ENCODE results near the gene ANXA6.
A peak's percentile ranks its signal among the peaks of the same experiment; 100 is the strongest.

Gene ANXA6

DNA sequence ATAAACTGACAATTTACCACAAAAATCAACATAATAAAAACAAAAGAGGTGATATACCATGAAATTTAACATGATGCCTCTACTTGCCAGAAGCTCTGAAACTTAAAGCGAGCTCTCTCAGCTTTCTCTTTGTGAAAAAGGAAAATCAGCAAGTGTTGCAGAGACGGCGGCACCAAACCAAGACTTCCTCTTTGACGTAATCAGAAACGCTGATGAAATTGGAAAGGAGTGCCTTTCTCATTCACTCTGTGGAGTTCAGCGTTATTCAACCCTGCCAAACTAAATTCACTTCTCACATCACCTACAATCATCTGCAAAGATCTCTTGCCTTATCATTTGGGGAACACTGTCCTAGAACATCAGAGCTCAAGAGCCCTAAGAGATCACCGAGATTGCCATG, 32.2 kb downstream of the ANXA6 start:
- DNase-seq: no peak

DNA sequence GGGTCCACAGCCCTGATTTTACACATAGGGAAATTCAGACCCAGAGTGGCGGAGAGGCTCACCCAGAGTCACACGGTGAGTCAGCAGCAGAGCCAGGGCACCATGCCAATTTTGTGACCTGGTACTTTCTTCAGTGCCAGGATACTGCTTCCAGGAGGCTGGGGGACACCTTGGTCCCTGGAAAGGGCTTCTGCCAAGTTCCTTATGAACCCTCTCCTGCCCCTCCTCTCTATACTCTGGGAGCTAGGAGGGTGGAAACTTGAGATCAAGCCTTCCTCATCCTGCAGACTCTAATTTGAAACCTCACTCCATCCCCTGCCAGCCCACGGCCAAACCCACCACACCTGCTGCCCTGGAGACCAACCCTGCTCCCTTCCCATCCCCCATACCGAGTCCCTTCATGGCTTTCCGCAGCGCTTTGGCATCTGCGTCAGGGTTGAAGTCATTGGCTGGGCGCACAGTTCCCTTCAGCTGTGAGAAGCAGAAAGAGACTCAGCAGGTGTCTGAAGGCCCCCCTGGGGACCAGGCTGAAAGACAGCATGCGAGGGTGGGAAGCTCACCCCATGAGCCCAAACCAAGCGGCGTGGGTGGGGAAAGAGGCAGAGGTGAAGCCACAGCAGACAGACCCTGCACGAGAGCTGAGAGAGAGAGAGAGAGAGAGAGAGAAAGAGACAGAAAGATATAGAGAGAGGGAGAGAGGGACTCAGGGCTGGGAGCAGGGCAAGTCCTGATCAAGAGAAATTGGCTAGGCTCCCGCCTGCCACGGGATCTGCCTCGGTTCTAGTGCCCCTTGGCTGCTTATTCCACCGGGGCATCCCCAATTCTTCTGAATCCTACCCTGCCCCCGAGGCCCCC, 33.5 kb downstream of the ANXA6 start:
- DNase-seq: no peak

GRCh38 chr5:151122828-151123227, 34.8 kb downstream of the ANXA6 start:
- no peak for DNase-seq

- no peak for DNase-seq
Measured at GRCh38 chr5:151121665-151122064, 35.9 kb downstream of the ANXA6 start.

DNA sequence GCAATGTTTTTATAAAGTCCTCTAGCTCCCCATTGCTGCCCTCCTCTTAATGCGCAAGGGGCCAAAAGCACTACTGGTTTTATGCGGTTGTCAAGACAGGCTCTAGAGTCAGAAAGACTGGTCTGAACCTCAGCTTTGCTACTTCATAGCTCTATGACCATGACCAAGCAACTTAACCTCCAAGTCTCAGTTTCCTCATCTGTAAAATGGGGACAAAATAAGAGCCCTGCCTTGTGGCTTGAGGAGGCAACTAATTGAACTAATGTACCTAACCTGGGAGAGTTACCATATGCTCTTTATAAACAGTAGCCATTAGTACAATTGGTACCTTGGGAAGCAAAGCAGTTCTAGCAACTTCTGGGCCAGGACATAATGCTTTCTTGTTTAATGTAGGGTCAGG, 36.5 kb downstream of the ANXA6 start:
- DNase-seq: no peak

DNA sequence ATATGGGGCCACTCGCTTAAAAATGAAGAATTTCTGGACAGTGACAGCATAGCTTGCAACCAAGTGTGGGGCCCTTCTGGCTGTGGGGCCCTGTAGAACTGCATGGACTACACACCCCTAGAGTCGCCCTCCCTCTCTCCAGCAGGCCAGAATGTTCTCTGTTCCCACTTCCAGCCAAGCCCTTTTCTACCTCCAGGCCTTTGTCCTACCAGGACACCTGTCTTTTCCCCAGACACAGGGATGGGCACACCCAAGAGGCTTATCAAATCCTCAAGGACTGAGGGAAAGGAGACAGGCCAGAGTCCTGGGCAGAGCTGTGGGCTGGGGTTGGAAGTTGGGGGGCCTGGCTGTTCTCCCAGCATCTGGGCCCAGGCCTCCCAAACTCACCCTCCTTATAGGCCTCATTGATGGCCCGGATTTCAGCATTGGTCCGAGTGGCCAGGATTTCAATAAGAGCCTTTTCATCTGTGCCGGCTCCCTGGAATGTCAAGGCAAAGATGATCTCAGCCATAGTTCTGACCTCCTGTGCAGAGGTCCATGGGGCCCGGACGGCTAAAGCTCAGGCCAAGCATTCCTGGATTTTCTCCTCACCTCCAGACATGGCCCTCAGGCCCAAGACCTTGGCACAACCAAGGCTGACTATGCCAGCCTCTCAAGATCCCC, 38.5 kb downstream of the ANXA6 start:
- DNase-seq: no peak

DNA sequence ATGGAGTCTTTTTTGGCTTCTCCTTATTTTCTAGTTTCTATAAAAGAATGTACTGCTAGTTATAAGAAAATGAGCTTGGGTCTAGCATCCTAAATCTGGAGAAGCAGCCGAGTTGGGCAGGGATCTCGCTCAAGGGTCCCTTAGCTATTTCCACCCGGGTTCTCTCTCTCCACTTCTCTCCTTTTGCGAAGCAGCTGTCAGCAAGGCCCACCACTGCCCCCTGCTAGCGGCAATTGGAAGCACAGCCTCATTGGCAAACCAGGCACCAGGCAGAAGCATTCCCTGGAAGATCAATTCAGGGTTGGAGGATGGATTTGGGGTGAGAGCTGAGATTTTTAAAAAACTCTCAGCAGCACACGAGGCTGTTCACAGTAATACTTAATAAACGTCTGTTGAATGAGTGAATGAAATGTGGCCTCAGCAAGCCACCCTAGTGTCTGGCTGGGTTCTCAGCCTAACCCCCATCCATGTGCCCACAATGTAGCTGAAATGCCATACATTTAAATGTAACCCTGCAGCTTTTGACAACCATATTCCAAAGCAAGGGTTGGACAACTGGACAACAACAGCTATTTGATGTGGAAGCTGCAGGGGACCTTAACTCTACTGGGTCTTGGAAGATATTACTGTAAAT, 42.2 kb downstream of the ANXA6 start:
- peak; percentile 62 for DNase-seq

GRCh38 chr5:151113651-151114050, 43.9 kb downstream of the ANXA6 start:
- DNase-seq: no peak

GRCh38 chr5:151110992-151111391, 46.6 kb downstream of the ANXA6 start:
- DNase-seq: no peak

DNA sequence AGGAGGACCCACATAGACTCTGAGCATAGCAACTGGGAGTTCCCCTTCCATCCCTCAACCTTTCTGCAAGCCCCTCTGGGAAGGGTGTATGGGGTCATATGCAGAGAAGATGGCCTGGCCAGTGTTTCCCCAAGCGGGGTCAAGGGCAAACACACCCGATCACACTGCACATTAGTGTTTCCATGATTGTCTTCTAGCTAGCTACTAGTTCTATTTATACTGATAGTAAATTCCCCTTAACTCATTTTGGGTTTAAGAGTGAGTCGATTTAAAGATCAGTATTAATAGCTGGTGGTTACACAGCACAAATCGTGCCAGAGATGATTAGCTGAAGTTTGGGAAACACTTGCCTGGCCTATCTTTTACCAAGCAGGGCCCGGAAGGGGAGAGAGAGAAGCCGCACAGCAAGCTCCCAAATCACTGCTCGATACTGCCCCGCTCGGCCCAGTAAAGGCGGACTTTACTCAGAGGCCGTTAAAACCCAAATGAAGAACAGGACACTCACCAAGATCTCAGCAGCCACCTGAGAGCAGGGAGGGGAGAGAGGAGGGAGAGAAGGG, 47.4 kb downstream of the ANXA6 start:
- DNase-seq: no peak

- DNase-seq: no peak
Measured at GRCh38 chr5:151108566-151108965, 49.0 kb downstream of the ANXA6 start.

DNA sequence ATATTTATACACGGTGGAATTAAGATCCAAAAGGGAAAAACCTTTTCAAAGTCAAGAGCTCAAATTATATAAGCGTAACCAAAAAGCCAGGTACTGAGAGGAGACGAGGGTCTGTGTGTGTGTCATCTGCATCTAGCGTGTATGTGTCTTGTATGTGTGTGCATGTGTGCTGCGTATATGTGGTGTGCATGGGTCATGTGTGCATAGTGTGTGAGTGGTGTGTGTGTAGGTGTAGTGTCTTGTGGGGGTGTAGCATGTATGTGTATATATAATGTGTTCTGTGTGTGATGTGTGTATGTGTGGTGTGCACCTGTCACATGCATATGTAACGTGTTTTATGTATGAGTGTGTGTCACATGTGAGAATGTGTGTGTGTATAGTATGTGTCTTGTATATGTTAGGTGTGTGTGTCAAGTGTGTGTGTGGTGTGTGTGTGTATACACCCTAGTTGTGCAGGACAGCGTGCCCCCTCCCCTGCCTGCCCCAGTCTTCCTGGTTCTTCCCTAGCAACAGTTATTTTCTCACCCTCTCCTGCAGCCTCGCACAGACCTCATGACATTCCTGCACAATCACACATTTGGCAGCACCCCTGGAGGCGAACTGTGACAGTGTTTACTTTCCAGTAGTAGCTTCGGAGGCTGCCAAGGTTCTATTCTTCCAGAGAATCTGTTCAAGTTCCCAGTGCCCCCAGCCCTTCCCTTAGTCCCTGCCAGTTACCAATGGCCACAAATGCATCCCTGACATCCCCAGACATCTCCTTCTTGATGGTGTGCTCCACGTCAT, 49.6 kb downstream of the ANXA6 start:
- DNase-seq: no peak

GRCh38 chr5:151107084-151107483, 50.5 kb downstream of the ANXA6 start:
- DNase-seq: no peak

DNA sequence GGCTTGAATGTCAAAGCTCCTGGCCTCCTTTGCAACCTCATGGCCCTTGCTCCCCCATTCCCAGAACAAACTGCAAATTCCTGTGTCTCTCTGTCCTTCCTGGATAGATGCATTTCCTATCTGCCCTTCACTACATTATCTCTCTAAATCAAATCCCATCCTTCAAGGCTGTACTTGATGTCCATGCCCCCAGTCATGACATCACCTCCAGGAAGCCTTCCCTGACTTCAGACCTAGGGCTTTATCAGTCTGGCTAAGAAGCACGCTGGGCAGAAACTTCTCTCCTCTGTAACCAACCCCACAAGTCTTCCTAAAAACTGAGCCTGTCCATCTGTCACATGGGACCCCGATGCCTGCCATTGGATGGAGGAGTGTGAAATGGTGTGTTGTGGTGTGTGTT, 51.1 kb downstream of the ANXA6 start:
- DNase-seq: no peak

GRCh38 chr5:151106043-151106442, 51.5 kb downstream of the ANXA6 start:
- DNase-seq: no peak

DNA sequence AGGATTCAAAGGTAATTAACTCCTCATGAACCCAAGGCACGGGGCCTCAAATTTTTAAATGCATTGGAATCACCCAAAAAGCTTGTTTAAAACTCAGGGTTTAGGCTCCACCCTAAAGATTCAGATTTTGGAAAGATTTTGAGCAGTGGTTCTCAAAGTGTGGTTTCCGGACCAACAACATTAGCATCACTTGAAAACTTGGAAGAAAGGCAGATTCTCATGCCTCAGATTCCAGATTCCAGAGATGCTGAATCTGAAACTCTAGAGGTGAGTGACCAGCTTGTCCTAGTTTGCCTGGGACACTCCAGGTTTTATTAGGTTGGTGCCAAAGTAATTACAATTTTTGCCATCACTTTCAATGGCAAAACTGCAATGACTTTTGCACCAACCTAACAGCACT, 52.0 kb downstream of the ANXA6 start:
- DNase-seq: no peak

GRCh38 chr5:151104795-151105194, 52.8 kb downstream of the ANXA6 start:
- DNase-seq: peak; percentile 63

DNA sequence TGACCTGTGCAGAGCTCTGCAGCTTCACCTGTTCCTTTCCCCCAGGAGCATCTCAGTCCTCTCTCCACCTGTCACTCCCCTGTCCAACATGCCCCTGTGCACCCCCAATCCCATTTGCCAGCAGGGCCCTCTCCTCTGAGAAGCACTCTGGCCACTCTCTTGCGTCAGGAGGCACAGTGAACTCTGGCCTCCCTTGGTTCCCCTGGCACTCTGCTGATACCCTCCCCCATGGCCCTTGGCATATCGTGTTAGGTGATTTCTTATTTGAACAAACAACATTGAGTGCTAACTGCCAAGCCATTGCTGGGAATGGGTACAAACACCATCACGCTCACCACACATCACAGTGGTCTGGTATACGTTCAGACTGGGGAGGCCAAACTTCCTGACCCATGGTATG, 55.8 kb downstream of the ANXA6 start:
- no peak for DNase-seq

GRCh38 chr5:151101151-151101550, 56.4 kb downstream of the ANXA6 start:
- DNase-seq: no peak

- DNase-seq: no peak
Measured at GRCh38 chr5:151100681-151101080, 56.9 kb downstream of the ANXA6 start.

- no peak for DNase-seq
Measured at GRCh38 chr5:151098768-151099121, 58.8 kb downstream of the ANXA6 start.

- DNase-seq: no peak
Measured at GRCh38 chr5:151097820-151098767, 59.5 kb downstream of the ANXA6 start.

Data from HCEC 1CT (cell line).